Glomerular visceral epithelial cell (primary cell): ENCODE measurements around the gene GRB10.
A peak's percentile ranks its signal among the peaks of the same experiment; 100 is the strongest.

Source experiments
- DNase-seq: peaks from one replicate; pipeline ENCODE4 v3.0.0-alpha.2; 2016; ENCODE audit errors: extremely low spot score

Gene GRB10

GRCh38 chr7:50803359-50804337 lies 21.0 kb upstream of the GRB10 start:
- DNase-seq = no peak

DNA sequence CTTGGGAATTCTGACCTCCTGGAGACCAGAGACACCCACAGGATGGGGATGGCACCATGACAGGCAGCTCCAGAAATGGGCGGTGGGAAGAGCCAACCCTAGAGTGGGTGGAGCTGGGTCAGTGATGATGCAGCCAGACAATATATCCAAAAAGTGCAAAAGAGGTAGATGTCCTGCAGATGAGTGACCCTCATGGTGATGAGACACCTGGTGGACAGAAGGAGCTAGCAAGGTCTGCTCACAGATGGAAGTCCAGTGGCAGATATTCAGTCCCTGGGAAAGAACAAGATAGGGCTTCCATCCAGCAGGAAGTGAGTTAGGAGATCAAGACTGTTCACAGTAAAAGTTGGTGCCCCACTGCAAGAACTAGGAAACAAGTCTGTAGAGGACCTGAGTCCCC lies 19.2 kb upstream of the GRB10 start:
- no peak for DNase-seq

- DNase-seq = no peak
Observed at GRCh38 chr7:50799873-50800272, 17.2 kb upstream of the GRB10 start.

DNA sequence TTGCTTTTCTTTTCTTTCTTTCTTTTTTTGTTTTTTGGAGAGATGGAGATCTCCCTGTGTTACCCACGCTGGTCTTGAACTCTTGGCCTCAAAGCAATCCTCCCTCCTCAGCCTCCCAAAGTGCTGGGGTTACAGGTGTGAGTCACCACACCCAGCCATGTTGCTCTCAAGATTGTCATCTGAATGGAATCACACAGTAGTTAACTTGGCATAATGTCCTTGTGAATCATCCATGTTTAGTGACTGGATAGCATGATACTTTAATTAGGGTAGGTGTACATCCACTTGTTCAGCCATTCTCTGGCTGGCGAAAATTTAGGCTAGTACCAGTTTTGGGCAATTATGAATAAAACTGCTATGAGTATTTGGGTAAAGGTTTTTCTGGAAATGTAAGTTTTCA lies 15.4 kb upstream of the GRB10 start:
- DNase-seq = no peak

DNA sequence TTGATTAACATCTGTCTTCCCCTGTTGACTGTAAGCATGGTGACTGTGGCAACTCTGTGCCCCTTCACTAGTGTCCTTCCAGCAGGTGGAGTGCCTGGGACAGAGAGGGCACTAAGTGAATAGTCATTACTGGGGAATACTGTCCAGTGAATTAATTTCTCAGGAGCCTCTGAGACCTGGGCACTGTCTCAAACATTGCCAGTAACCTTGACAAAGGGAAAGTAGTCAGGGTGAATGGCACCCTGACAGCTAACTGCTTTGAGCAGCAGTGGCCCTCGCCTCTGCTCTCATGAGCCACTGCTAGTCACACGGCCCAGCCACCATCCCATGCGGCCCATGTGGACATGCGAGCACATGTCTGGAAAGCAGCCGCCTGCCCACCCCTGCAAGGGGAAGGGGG lies 13.1 kb upstream of the GRB10 start:
- DNase-seq = no peak

GRCh38 chr7:50795253-50795652 lies 12.6 kb upstream of the GRB10 start:
- no peak for DNase-seq

- no peak for DNase-seq
Observed at GRCh38 chr7:50793947-50794570, 11.4 kb upstream of the GRB10 start.

DNA sequence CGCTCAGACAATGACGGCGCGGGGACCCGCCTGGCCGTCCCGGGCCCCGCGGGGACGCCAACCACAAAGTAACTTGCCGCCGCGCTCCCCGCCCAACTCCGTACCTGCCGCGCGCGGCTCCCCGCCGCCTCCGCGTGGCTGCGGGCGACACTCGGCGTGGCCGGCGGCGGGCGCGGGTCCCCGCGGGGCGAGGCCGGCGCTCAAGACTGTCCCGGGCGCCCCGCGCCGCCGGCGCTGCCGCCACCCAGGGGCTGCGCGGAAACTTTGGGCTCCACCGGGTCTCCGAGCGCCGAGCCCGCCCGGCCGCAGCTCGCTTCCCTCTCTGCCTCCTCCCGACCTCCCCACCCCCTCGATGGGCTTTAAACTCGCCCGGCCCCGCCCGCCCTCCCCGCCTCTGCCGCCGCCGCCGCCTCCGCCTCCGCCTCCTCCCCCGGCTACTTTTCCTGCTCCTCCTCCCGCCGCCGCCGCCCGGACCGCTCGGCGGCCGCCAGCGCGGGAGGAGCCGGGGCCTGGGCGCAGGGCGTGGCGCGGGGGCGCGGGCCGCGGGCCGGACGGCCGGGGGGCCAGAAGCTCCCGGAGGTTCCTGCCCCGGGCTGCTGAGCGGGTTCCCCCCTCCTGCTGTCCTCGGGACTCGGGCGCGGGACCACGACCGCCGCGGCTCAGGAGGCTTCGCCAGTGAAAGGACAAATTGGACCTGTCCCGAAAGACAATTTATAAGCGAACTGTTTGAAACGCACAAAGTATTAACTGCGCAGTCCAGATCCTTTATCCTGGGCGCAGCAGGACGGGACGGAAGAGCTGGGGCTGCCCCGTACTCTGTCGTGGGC lies 10.6 kb upstream of the GRB10 start:
- DNase-seq = peak; percentile 73

DNA sequence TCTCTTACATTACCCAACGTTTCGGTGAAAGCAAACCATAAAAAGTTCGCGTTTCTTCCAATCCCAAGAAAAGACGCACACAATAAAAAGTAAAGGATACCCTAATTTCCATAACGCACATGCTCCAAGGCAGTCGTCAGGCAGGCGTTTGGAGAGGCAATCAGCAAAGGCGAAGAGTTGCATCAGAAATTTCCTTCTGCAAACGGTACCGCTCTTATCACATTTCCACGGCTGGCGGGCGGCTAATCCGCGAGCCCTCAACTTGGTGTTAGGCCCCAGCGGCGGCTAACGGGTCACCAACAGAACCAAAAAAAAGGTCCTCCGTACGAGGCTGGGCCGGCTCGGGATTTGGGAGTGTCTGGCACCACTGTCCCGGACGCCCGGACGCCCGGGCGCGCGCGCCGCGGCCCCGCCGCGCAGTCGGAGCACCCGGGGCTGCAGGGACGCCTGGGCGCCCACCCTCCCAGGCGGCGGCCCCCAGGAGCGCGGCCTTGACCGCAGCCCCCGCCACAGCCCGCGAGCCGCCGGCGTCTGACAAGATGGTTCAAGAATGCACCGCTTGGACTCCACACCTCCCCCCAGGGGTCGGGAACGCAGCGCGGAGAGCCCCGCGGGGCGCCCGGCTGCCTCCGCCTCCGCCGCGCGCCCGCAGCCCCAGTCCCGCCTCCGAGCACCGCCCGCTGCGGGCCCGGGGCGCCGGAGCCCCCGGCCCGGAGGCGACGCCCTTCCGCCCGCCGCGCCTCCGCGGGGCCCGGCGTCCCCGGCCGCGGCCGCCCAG lies 9.8 kb upstream of the GRB10 start:
- peak; percentile 68 for DNase-seq

- DNase-seq = no peak
Observed at GRCh38 chr7:50791938-50792341, 9.2 kb upstream of the GRB10 start.

GRCh38 chr7:50791363-50791937 lies 8.8 kb upstream of the GRB10 start:
- DNase-seq = no peak

DNA sequence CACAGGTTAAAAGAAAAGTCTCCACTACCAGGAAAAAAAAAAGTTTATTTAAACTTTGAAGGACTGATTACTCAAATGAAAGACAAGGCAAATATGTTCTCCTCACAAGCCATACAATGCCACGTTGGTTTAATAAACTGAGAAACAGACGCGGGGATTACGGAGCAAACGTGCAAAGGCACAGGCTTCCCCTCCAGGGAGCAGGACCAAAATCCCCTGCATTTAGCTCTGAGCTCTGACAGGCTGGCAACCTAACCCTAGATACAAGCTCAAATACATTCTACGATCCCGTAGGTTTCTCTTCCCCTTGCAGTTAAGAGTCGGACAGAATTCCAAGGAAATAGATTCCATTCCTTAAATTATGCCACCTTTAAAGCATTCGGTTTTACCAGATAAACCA lies 7.7 kb upstream of the GRB10 start:
- no peak for DNase-seq

DNA sequence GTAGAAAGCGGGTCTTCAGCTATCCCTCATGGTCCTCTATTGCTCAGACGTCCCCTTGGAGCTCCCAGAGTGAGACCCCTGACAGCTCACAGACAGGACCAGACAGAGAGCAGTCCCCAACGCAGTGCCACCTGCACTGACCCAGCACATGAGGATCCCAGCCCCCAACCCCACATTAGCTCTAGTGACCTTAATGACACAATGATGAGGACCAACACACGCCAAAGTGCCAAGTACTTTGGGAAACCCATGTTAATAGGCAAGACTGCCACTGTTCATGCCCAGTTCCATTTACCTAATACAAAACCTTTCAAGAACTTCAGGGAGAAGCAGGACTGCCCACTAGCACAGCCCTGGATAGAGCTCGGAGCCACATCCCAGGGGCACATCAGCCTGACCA lies 5.7 kb upstream of the GRB10 start:
- DNase-seq = no peak

DNA sequence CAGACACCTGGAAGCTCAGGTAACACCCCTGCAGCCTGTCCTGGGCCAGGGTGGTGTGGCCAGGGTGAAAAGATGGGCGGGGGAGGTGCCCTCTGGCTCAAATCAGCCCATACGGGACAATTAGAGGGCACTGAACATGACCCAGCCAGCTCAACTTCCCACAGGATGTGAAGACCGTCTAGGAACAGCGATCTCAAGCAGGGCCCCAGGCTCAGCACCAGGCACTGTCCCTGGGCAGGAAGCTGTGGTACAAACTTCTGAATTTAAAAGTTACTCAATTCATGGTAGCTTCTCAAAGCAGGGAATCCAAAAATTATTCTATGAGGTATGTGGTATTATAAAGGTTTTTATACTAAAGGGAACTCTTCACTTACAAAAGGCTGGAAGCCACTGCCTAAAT lies 5.1 kb upstream of the GRB10 start:
- no peak for DNase-seq

GRCh38 chr7:50785346-50785745 lies 2.6 kb upstream of the GRB10 start:
- no peak for DNase-seq

GRCh38 chr7:50783801-50784507 lies 1.3 kb upstream of the GRB10 start:
- no peak for DNase-seq

GRCh38 chr7:50783303-50783702 lies 607 bp upstream of the GRB10 start:
- DNase-seq = no peak

DNA sequence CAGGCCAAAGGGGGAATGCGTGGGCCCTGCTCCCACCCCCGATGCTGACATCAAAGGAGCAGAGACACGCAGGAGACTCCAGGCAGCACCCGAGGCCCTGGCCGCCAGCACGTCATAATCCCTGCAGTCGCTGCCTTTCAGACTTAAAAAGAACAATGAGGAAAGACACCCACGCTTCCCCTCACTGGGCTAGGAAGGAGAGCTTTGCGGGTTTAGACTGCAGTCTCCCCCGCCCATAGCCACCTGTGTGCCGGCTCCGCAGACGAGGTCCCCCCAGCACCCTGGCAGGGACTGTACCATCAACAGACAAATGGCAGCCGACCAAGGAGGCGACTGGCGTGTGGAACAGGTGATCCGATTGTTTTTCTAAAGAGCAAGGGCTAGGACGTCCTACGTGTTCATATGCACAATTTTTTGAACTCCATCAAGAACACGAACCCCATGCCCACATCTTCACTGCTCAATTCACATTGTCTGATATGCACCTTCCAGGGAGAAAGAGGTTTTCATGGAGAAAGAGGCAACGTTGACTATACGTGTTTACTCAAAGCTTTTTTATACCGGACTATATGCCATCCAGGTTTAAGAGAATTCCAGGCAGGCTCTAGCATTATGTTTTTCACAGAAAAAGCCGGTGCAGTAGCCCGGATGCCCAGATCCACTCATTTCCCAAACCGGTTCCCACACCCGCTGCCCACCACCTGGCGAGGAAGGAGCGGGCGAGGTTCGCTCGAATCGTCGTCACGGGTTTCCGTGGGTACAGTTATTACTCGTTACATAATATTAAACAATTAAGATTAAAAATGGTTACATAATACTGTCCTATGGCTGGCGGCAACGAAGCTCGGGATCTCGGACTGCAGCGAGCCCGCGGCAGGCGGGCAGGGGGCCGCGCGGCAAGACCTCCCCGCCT lies 1.1 kb downstream of the GRB10 start:
- no peak for DNase-seq

GRCh38 chr7:50780436-50780835 lies 2.3 kb downstream of the GRB10 start:
- DNase-seq = no peak

- DNase-seq = no peak
Observed at GRCh38 chr7:50779427-50779826, 3.3 kb downstream of the GRB10 start.
